Fibroblast of skin of right biceps (primary cell): ENCODE measurements around the gene NUDT9.
"Not testable (repeated sequence)": the region's sequence is repeated elsewhere in the genome, so short reads cannot be mapped to it uniquely, and the experiment has no call there.

ENCODE experiments used
- DNase-seq: peaks from one replicate; pipeline ENCODE4 v3.0.0-alpha.2; 2013

The NUDT9 gene

GRCh38 chr4:87409420-87409939 lies 12.9 kb upstream of the NUDT9 start:
- no peak for DNase-seq

GRCh38 chr4:87410157-87410556 lies 12.2 kb upstream of the NUDT9 start:
- DNase-seq: no peak

DNA sequence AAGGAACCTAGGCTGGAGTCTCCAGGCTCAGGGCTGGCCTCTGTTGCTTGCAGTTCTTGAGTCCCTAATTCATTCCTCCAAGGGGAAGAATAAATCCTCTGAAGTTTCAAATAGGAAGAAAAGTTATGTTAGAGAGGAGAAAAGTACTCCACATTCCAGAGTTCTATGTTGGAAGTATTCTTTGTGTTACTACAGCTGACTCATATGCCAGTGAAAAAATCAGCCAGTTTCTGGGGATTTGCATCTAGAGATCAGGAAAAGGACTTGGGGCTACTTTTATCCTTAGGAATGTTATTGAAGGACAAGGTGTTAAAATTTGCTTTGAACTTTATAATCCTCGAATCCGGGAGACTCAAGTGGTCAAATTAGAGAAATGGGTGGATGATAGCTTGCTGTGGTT lies 11.7 kb upstream of the NUDT9 start:
- no peak for DNase-seq

GRCh38 chr4:87414816-87415215 lies 7.6 kb upstream of the NUDT9 start:
- no peak for DNase-seq

GRCh38 chr4:87416965-87417364 lies 5.4 kb upstream of the NUDT9 start:
- no peak for DNase-seq

DNA sequence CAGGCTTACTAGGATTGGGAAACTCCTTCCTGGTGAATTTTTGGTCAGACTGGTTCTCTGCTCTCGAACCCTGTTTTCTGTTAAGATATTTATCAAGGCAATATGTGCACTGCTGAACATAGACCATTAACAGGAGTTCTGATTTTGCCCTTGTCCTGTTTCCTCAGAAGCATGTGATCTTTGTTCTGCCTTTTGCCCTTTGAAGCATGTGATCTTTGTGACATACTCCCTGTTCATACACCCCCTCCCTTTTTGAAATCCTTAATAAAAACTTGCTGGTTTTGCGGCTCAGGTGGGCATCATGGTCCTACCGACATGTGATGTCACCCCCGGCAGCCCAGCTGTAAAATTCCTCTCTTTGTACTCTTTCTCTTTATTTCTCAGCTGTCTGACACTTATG lies 4.0 kb upstream of the NUDT9 start:
- not testable (repeated sequence) for DNase-seq

DNA sequence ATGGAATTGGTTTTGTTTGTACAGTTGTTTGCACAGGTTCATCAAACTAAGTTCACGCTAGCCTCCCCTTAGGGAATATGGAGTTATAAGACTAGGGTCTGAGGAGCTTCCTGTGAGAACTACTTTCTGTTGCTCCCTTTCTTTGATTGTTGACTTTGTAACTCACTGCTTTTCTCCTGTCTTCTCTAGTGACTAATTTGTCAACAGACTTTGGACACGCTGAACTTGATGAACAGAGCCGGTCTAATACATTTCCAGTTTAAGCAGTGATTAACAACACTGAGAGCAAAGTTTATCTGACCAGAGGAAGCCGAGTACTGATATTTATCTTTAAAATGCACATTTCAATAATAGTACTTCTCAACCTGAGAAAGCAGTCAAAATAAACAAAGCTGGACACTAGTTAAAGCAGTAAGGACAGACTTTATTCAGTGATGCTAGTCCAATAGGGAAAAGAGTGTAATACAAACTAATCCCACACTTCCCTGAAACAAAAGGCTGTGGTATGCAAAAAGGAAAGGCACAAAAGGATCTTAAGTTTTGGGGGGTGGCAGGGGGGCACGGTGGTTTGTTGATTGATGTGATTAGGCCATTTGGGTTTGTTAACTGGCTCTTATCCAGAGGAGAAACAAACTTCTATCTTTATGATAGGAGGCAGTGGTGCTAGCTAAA lies 2.7 kb upstream of the NUDT9 start:
- DNase-seq: no peak

DNA sequence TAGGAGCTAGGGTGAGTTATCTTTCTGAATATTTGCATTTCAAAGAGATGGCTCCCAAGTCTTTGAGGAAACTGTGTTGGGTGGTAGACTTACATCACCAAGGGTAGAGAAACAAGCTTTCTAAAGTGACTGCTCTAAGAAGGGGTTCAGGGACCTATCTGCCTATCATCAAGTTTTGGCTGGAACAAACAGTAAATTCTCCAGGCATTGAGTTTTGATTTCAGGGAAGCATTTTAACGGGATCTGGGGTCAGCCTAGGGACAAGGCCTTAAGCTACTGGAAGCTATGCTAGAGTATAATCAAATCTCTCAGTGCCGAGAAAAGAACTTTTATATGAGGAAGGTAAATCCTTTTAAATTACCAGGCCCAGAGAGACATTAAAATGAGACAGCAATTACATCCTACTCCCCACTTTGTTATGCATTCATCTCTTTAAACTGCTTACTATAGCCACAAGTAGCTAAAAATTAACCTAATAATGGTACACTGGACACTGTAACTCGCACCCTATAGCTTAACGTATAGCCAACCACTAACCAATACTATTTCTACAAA lies 2.0 kb upstream of the NUDT9 start:
- no peak for DNase-seq

DNA sequence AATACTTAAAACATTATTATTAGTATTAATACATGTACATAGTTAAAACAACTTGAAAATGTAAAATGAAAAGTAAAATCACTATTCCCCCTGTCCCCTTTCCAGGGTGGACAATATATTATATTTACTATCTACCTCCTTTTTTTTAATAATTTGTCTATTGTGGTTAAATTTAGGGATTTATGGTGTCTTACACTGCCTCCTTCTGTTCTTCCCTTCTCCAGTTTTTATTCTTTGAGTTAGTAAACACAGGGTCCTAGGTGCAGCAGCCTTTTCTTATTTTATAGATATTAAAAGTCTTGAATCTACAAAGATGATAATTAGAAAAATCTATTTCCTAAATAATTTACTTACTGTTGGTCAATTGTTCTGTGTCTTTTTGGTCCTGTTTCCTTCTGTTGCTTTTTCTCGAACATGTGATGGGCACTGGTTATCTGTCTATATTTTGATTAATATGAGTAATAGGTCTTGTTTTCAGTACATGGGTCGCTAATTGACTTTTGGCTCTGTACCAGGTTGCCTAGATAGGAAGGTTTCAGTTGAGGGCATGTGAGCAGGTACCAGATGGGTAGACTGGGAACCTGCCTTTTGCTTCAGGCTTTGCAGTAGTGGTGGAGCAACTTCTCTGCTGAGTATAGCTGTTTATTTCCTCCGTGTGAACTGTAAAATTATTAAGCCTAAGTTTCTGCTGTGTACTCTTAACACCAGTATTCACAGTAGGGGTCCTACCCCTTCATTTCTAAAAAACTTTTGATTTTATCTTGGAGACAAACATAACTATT lies 1.1 kb downstream of the NUDT9 start:
- DNase-seq: peak; percentile 10

DNA sequence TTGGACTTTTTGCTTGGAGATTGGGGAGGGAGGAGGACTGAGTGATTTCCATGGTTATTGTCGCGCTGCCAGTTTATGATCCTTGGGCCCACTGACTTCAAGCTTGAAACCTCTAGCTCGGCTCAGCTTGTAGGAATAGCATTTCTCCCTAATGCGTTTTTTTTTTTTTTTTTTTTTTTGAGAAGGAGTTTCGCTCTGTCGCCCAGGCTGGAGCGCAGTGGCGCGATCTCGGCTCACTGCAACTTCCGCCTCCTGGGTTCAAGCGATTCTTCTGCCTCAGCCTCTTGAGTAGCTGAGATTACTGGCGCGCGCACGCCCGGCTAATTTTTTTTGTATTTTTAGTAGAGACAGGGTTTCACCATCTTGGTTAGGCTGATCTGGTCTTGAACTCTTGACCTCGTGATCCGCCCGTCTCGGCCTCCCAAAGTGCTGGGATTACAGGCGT lies 1.7 kb downstream of the NUDT9 start:
- DNase-seq: peak; percentile 10

DNA sequence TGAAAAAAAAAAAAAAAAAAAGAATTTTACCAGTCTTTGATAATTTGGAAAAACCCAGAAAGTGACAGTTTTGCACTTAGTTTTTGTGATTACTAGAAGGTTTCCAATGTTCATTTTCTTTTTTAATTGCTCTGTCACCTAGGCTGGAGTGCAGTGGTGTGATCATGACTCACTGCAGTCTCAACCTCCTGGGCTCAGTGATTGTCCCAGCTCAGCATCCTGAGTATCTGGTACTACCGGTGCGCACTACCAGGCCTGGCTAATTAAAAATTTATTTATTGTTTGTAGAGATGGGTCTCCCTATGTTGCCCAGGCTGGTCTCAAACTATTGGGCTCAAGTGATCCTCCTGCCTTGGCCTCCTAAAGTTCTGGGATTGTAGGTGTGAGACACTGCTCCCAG lies 3.3 kb downstream of the NUDT9 start:
- DNase-seq: no peak

GRCh38 chr4:87426865-87427517 lies 4.6 kb downstream of the NUDT9 start:
- DNase-seq: no peak

DNA sequence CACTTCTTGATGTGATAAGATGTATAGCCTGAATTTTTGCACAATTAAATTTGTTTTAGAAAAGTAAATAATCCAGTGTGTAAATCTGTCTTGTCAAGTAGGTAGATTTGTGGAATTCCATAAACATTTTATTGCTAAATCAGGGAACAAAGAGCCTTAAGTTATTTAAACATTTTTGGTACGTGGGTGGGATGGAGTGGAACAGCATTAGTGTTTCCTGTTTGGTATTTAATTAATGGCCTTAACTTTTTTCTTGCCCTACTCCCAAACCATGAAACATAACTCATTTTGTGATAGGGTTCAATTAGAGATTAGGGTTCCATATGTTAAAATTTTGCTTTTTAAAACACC lies 5.1 kb downstream of the NUDT9 start:
- DNase-seq: no peak

DNA sequence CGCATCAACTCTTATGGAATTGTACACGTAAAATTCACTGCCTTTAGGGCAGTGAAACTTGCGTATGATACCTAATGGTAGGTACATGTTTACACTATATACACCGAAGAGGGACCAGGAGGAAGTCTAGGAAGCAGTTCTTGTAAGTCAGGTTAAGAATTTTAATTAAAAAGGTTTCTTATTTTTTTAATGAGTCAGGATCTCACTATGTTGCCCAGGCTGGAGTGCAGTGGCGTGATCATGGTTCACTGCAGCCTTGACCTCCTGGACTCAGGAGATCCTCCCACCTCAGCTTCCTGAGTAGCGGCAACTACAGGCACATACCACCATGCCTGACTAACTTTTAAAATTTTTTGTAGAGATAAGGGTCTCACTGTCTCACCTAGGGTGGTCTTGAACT lies 6.6 kb downstream of the NUDT9 start:
- DNase-seq: no peak

- DNase-seq: no peak
Measured at GRCh38 chr4:87430038-87430437, 7.7 kb downstream of the NUDT9 start.

- no peak for DNase-seq
Measured at GRCh38 chr4:87433342-87433741, 11.0 kb downstream of the NUDT9 start.

GRCh38 chr4:87442889-87443288 lies 20.5 kb downstream of the NUDT9 start:
- DNase-seq: no peak

DNA sequence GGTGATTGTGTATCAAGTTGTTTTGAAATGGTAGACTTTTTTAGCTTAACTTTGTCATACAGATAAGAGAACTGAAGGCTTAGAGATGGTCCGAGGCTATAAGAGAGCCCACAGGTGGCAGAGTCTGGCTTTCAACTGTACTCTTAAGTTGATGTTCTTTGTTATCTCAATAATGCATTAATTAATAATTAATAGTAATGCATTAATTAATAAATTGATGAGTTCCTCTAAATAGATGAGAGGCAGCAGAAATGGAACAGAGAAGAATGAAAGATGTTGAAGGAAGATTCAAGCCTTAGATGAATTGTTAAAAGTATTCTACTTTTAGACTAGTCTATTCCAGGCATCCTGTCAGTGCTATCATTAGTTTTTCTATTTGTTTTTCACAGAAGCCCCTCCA lies 22.4 kb downstream of the NUDT9 start:
- DNase-seq: no peak

DNA sequence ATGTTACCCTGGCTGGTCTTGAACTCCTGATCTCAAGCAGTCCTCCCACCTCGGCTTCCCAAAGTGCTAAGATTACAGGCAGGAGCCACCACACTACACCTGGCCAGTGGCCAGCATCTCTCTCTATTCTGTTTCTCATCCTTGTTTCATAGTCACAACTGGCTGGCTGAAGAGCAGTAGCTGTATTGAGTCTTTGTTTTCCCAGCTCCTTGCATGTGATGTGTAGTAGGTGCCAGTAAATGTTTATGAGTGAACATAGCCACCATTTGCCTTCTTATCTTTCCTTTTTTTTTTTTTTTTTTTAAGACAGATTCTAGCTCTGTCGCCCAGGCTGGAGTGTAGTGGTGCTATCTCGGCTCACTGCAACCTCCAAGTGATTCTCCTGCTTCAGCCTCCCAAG lies 23.6 kb downstream of the NUDT9 start:
- DNase-seq: no peak

DNA sequence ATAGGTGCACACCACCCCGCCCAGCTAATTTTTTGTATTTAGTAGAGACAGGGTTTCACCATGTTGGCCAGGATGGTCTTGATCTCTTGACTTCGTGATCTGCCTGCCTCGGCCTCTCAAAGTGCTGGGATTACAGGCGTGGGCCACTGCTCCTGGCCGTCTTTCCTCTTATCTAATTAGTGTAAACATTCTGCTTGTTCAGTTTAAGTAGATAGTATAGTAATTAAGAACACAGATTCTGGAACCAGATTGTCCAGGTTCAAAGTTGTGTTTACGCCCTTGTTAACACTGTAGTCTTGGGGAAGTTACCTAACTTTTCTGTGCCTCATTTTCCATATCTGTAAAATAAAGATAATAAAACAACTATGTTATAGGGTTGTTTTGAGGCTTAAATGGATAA lies 24.0 kb downstream of the NUDT9 start:
- not testable (repeated sequence) for DNase-seq

DNA sequence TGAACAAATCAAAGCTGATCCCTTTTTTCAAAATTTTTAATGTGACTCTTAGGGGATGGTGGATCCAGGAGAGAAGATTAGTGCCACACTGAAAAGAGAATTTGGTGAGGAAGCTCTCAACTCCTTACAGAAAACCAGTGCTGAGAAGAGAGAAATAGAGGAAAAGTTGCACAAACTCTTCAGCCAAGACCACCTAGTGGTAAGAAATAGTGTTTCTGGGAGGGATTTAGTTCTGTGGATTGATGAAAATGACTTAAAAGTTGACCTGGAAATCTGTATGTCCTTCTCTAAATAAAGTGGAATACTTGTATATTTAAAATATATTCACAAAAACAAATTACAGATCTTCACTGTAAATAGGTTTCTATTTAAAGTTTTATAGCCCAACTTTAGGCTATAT lies 29.2 kb downstream of the NUDT9 start:
- no peak for DNase-seq

GRCh38 chr4:87458913-87459312 lies 36.5 kb downstream of the NUDT9 start:
- DNase-seq: no peak

DNA sequence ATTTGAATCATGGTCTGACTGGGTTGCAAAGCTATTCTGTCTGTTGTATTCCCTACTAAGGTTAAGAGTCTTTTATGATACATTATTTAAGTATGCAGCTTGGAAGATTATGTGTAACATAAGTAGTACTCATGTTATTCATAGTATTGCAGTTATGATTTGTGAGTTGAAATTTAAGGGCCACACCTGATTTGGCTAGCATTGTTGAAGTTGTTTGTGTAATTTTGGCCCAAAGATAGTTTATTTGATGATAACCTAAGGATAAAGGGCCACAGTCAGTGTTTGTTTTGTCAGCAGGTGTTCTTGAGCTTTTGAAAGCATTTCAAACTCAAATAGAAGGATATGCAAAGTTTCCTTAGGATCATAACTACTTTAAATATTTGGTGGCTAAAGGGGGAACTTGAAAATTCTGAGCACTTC lies 38.9 kb downstream of the NUDT9 start:
- DNase-seq: peak; percentile 14

GRCh38 chr4:87462102-87462501 lies 39.7 kb downstream of the NUDT9 start:
- no peak for DNase-seq
